Heart left ventricle (tissue), 16 donors: ENCODE measurements around the gene FOXP1. TPM values are rescaled to one million over a fixed set of nuclear protein-coding genes. Genes with fewer than 3 reads are reported as not detected.

Experiments used
- ATAC-seq, 4 donors: fragments of 200-7000 bp; cut with Tn5 transposase; one replicate each; pipeline ENCODE4 v1.9.1; 2020 to 2022; ENCODE audit warnings: moderate library complexity in 4 of 4, mild to moderate bottlenecking in 3 of 4, moderate number of reproducible peaks in 1 of 4
- DNase-seq, 5 donors: peaks; one replicate each; pipeline ENCODE4 v3.0.0-alpha.2; 2020
- H3K27ac ChIP-seq, 12 donors: fragments of 200-600 bp; sonication (generic) in 4 of 12; one replicate each; pipeline versions ENCODE4 v1.5.0 to v1.8.0; 2016 to 2022; ENCODE audit warnings: mild to moderate bottlenecking in 2 of 12
- H3K27me3 ChIP-seq, 9 donors: fragments of 200-600 bp; sonication (generic) in 2 of 9; one replicate each; pipeline versions ENCODE4 v1.5.1 to v1.8.0; 2016 to 2022; ENCODE audit warnings: mild to moderate bottlenecking in 3 of 9
- H3K36me3 ChIP-seq, 9 donors: fragments of 200-600 bp; sonication (generic) in 2 of 9; one replicate each; pipeline versions ENCODE4 v1.5.0 to v1.8.0; 2018 to 2022; ENCODE audit warnings: mild to moderate bottlenecking in 2 of 9
- H3K4me1 ChIP-seq, 12 donors: fragments of 200-600 bp; sonication (generic) in 4 of 12; one replicate each; pipeline versions ENCODE4 v1.5.0 to v1.8.0; 2016 to 2022; ENCODE audit warnings: mild to moderate bottlenecking in 3 of 12
- H3K4me3 ChIP-seq, 12 donors: fragments of 200-600 bp; sonication (generic) in 4 of 12; one replicate each; pipeline versions ENCODE4 v1.5.0 to v1.8.0; 2017 to 2022; ENCODE audit warnings: mild to moderate bottlenecking in 9 of 12, moderate library complexity in 4 of 12
- H3K9me3 ChIP-seq, 12 donors: fragments of 200-600 bp; sonication (generic) in 4 of 12; one replicate each; pipeline versions ENCODE4 v1.5.0 to v1.8.0; 2016 to 2022; ENCODE audit warnings: mild to moderate bottlenecking in 1 of 12
- CTCF ChIP-seq, 12 donors: fragments of 200-600 bp; sonication (generic) in 4 of 12; IDR thresholded peaks; one replicate each; pipeline versions ENCODE4 v1.5.0 to v1.8.0; 2018 to 2022; ENCODE audit warnings: antibody characterized with exemption in 12 of 12, mild to moderate bottlenecking in 5 of 12
- POLR2A ChIP-seq, 2 donors: fragments of 450-650 bp; IDR thresholded peaks; one replicate each; pipeline ENCODE4 v1.6.1; 2017; ENCODE audit warnings: antibody characterized with exemption in 2 of 2, mild to moderate bottlenecking in 2 of 2, moderate library complexity in 2 of 2
- WGBS, 4 donors: extraction: QIAGEN DNeasy Blood & Tissue Kit in 2 of 4; methylation state at CpG; one replicate each; pipeline versions ENCODE4 v1.1.5 to v1.1.7; 2013 to 2018; 5-methylcytosine and 5-hydroxymethylcytosine counted together
- intact Hi-C, 10 donors: fragments of 100-400 bp; cut with DNase I; formaldehyde crosslinking; loops; one replicate each; pipeline versions ENCODE4 v1.11.1 to v1.14.2; 2022
- polyA plus RNA-seq, 2 donors: library from polyadenylated mRNA; stranded (reverse); fragments of 200-250 nt; gene quantifications; one replicate each; pipeline ENCODE4 v1.2.3, GENCODE V29; 2013
- total RNA-seq, 9 donors: library from RNA; depleted of rRNA in 2 of 9; stranded (reverse); fragments of >200 nt in 2 of 9; fragmentation: NEBNext Ultra II Directional in 3 of 9; extraction: Animal tissue kit (Norgen Biotek cat#: 25700) in 3 of 9; gene quantifications; one replicate each; pipeline versions ENCODE4 v1.1.0 to v1.2.4, GENCODE V29; 2016 to 2023
- donor health status: ischemic (EF 13 %, LVEDD 7.1; RV severe dilation, severe dysfunction).
- donor health status: healthy with polysubstance abuse.
- donor health status: DM: no; HTN: yes; CAD: no.
- donor health status: DM: no; HTN: no; CAD: no.
- donor health status: ischemic (EF 25% LVEDD 6.9; RV normal size, moderate dysfunction).
- donor health status: ischemic (EF 25% LVEDD 5.7; RV mildly dilated, moderate dysfunction).
- donor health status: healthy.
- donor health status: DM: yes; HTN: yes; CAD: no.
- donor health status: ischemic (EF 35%, LVEDD 5.7; RV mildly dilated, moderate dysfunction).
- donor health status: nonischemic (EF 11% LVEDD 7.7; RV severe dilation, severe dysfunction).
- donor health status: DM: yes; HTN: yes; CAD: no.
- donor health status: PGD.
- donor health status: ischemic (EF 29% LVEDD 5.4; RV normal size, mild dysfunction).
- donor health status: nonischemic (EF 23%, LVEDD 6.1; RV moderate dilation, normal function).

The FOXP1 gene
- total and polyA plus RNA-seq, 11 donors, result 14.9 to 67.8 (median 41.1) TPM

GRCh38 chr3:71521021-71521352 is 62.5 kb downstream of the FOXP1 start:
- Histone ChIP-seq H3K36me3 (no peaks in the 10 kb centered on the region), H3K4me1 (peaks cover 0 to 28% (median 15%) of the 10 kb centered on the region in 12 donors), H3K4me3 (no peak overlapping the region), H3K27ac (no peak overlapping the region), H3K27me3 (no peaks in the 10 kb centered on the region), H3K9me3 (no peaks in the 10 kb centered on the region)
- TF ChIP-seq POLR2A (IDR thresholded peaks at IDR 0.05) (no peak), CTCF (IDR thresholded peaks at IDR 0.05) (no peak)
- intact Hi-C loops, result loop anchor here in 1 of 10 donors (5.0 kb wide), 1 partner anchor 44 kb away; no protein-coding TSS in a partner anchor
- ATAC-seq (no peak), DNase-seq (no peak)
- WGBS, 4 donors, result 96 to 98% (median 97%) methylated on average over 4 of the region's 4 CpGs

GRCh38 chr3:71520161-71521020 is 63.1 kb downstream of the FOXP1 start:
- H3K36me3 ChIP-seq, result no peaks in the 10 kb centered on the region
- H3K27me3 ChIP-seq, result no peaks in the 10 kb centered on the region
- H3K4me3 ChIP-seq, result no peak overlapping the region
- TF ChIP-seq CTCF (IDR thresholded peaks at IDR 0.05), result no peak
- no peak for TF ChIP-seq POLR2A (IDR thresholded peaks at IDR 0.05)
- no peaks in the 10 kb centered on the region for H3K9me3 ChIP-seq
- WGBS, 4 donors, result 77 to 87% (median 86%) methylated on average over 10 of the region's 10 CpGs
- no peak for DNase-seq
- H3K4me1 ChIP-seq, result peaks cover 0 to 28% (median 15%) of the 10 kb centered on the region in 12 donors
- ATAC-seq, result no peak
- H3K27ac ChIP-seq, result no peak overlapping the region
- intact Hi-C loops, result loop anchor here in 1 of 10 donors (5.0 kb wide), 1 partner anchor 43 kb away; no protein-coding TSS in a partner anchor

GRCh38 chr3:71518089-71518488 is 65.4 kb downstream of the FOXP1 start:
- intact Hi-C loops, result loop anchor here in 1 of 10 donors (10.0 kb wide), 1 partner anchor 57 kb away; no protein-coding TSS in a partner anchor
- Histone ChIP-seq H3K4me3 (no peak overlapping the region), H3K27me3 (no peaks in the 10 kb centered on the region), H3K4me1 (peaks cover 0 to 30% (median 11%) of the 10 kb centered on the region in 12 donors), H3K27ac (no peak overlapping the region), H3K36me3 (no peaks in the 10 kb centered on the region), H3K9me3 (peaks cover 0 to 4% (median 0%) of the 10 kb centered on the region in 12 donors)
- DNase-seq (no peak), ATAC-seq (no peak)
- TF ChIP-seq POLR2A (IDR thresholded peaks at IDR 0.05) (no peak), CTCF (IDR thresholded peaks at IDR 0.05) (no peak)

- no peak for DNase-seq
- H3K27me3 ChIP-seq, result no peaks in the 10 kb centered on the region
- H3K27ac ChIP-seq, result no peak overlapping the region
- H3K4me1 ChIP-seq, result peaks cover 0 to 31% (median 9%) of the 10 kb centered on the region in 12 donors
- H3K36me3 ChIP-seq, result no peaks in the 10 kb centered on the region
- no peak for ATAC-seq
- TF ChIP-seq CTCF (IDR thresholded peaks at IDR 0.05) (no peak), POLR2A (IDR thresholded peaks at IDR 0.05) (no peak)
- no peak overlapping the region for H3K4me3 ChIP-seq
- WGBS, 4 donors, result 83 to 92% (median 86%) methylated on average over 3 of the region's 3 CpGs
- H3K9me3 ChIP-seq, result peaks cover 0 to 4% (median 0%) of the 10 kb centered on the region in 12 donors
- intact Hi-C loops, result loop anchor here in 1 of 10 donors (10.0 kb wide), 1 partner anchor 57 kb away; no protein-coding TSS in a partner anchor
Observed at GRCh38 chr3:71517271-71517791, 66.2 kb downstream of the FOXP1 start.
